HepG2 (cell line): ENCODE results near the gene PARG.
"Not testable (repeated sequence)": the region's sequence is repeated elsewhere in the genome, so short reads cannot be mapped to it uniquely, and the experiment has no call there.

Experiments used
- ELF3 ChIP-seq: IDR thresholded peaks from 2 replicates; pipeline ENCODE4 v1.6.1; 2016; ENCODE audit warnings: missing genetic modification reagents, missing compliant biosample characterization
- EP300 ChIP-seq, 3 experiments: sonication (generic) in 1 of 3; formaldehyde crosslinking in 1 of 3; IDR thresholded peaks; 2 replicates each; pipeline versions ENCODE4 v1.5.1 to v1.6.1; 2011 to 2020; ENCODE audit warnings: low read depth in 2 of 3, low read length in 2 of 3, borderline replicate concordance in 1 of 3, improper control_type of control experiment in 1 of 3, mild to moderate bottlenecking in 1 of 3, missing genetic modification reagents in 1 of 3, moderate library complexity in 1 of 3
- POLR2A ChIP-seq, 2 experiments: IDR thresholded peaks; 2 replicates each; pipeline ENCODE4 v1.6.1; 2011; ENCODE audit warnings: low read depth in 2 of 2, low read length in 2 of 2, mild to moderate bottlenecking in 1 of 2, moderate library complexity in 1 of 2; ENCODE audit not compliant: insufficient read depth in 1 of 2
- TAF1 ChIP-seq: sonication (generic); formaldehyde crosslinking; IDR thresholded peaks from 2 replicates; pipeline ENCODE4 v1.4.0; 2020; ENCODE audit warnings: missing genetic modification reagents
- ZNF207 ChIP-seq: fragments of 450-650 bp; IDR thresholded peaks from 2 replicates; pipeline ENCODE4 v1.6.1; 2016; ENCODE audit warnings: antibody characterized with exemption, borderline replicate concordance

DNA sequence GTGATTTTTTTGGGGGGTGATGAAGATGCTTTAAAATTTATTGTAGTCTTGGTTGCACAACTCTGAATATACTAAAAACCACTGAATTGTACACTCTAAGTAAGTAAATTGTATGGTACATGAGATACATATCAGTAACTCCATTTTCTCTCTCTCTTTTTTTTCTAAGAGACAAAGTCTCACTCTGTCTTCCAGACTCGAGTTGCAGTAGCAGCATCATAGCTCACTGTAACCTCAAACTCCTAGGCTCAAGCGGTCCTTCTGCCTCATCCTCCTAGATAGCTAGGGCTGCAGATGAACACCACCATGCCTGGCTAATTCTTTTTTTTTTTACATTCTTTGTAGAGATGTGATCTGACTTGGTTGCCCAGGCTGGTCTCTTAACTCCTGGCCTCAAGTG is 6.9 kb upstream of the PARG start:
- not testable (repeated sequence) for TF ChIP-seq EP300 (IDR thresholded peaks at IDR 0.05; ENCODE audit: low read depth in 2 of 2, low read length in 2 of 2); EP300 (CRISPR knock-in tag; IDR thresholded peaks at IDR 0.05; ENCODE audit: borderline replicate concordance); TAF1; POLR2A (IDR thresholded peaks at IDR 0.05; ENCODE audit: insufficient read depth in 1 of 2, low read depth in 2 of 2, low read length in 2 of 2); ELF3; ZNF207
